ENCODE measurements around the gene GLRB.

DNA sequence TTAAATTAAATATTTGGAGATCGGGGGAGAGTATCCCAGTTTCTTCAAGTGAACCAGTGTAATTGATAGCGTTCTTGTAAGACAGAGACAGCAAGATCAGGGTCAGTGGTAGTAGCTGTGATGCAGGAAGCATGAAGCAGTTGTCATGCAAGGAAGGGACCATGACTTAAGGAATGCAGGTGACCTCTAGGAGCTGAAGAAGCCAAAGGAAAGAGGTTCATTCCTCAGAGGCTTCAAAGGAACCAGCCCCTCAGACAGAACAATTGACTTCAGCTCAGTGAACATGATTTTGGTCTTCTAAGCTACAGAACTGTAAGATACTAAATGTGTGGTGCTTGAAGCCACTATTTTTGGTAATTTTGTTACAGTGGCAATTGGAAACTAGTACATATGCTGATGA lies 51.6 kb downstream of the GLRB start:
- TF ChIP-seq, protein P1, sequence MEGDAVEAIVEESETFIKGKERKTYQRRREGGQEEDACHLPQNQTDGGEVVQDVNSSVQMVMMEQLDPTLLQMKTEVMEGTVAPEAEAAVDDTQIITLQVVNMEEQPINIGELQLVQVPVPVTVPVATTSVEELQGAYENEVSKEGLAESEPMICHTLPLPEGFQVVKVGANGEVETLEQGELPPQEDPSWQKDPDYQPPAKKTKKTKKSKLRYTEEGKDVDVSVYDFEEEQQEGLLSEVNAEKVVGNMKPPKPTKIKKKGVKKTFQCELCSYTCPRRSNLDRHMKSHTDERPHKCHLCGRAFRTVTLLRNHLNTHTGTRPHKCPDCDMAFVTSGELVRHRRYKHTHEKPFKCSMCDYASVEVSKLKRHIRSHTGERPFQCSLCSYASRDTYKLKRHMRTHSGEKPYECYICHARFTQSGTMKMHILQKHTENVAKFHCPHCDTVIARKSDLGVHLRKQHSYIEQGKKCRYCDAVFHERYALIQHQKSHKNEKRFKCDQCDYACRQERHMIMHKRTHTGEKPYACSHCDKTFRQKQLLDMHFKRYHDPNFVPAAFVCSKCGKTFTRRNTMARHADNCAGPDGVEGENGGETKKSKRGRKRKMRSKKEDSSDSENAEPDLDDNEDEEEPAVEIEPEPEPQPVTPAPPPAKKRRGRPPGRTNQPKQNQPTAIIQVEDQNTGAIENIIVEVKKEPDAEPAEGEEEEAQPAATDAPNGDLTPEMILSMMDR (IDR thresholded peaks at IDR 0.05; ENCODE audit: low read length) = no peak
- no peak for TF ChIP-seq EZH2phosphoT487 (IDR thresholded peaks at IDR 0.05; ENCODE audit: low read length)
- no peak for TF ChIP-seq EZH2 (optimal IDR thresholded peaks at IDR 0.05; ENCODE audit: low read depth, low read length)
